Bronchial epithelial cell (primary cell): ENCODE results near the gene PKD1L1. TPM values are rescaled to one million over a fixed set of nuclear protein-coding genes. Genes with fewer than 3 reads are reported as not detected.

ENCODE experiments used
- DNase-seq: peaks from one replicate; pipeline ENCODE4 v3.0.0-alpha.2; 2010; ENCODE audit warnings: low read depth
- FAIRE-seq: peaks from 2 replicates; lab custom pipeline; 2011; peaks lifted over from hg19 to GRCh38; lab: Jason Lieb, UNC
- H3K27me3 ChIP-seq: 2 replicates; pipeline ENCODE4 v1.5.1; 2011; ENCODE audit warnings: low read length; ENCODE audit not compliant: control insufficient read depth, insufficient read depth
- H3K36me3 ChIP-seq: 2 replicates; pipeline ENCODE4 v1.5.1; 2011; ENCODE audit warnings: low read length; ENCODE audit not compliant: control insufficient read depth, insufficient read depth
- H3K4me3 ChIP-seq: 2 replicates; pipeline ENCODE4 v1.5.1; 2011; ENCODE audit warnings: mild to moderate bottlenecking, low read depth, low read length, control low read depth
- CTCF ChIP-seq: IDR thresholded peaks from 2 replicates; pipeline ENCODE4 v1.5.1; 2011; ENCODE audit warnings: mild to moderate bottlenecking, moderate library complexity, low read length, control low read depth, inconsistent platforms; ENCODE audit not compliant: insufficient read depth, severe bottlenecking
- total RNA-seq: library from RNA; depleted of rRNA; stranded (reverse); fragments of >200 nt; gene quantifications from 2 replicates; pipeline ENCODE4 v1.2.1, GENCODE V29; 2014

Gene PKD1L1
- total RNA-seq, 1 donor from 2014 or later: under 0.01 TPM

DNA sequence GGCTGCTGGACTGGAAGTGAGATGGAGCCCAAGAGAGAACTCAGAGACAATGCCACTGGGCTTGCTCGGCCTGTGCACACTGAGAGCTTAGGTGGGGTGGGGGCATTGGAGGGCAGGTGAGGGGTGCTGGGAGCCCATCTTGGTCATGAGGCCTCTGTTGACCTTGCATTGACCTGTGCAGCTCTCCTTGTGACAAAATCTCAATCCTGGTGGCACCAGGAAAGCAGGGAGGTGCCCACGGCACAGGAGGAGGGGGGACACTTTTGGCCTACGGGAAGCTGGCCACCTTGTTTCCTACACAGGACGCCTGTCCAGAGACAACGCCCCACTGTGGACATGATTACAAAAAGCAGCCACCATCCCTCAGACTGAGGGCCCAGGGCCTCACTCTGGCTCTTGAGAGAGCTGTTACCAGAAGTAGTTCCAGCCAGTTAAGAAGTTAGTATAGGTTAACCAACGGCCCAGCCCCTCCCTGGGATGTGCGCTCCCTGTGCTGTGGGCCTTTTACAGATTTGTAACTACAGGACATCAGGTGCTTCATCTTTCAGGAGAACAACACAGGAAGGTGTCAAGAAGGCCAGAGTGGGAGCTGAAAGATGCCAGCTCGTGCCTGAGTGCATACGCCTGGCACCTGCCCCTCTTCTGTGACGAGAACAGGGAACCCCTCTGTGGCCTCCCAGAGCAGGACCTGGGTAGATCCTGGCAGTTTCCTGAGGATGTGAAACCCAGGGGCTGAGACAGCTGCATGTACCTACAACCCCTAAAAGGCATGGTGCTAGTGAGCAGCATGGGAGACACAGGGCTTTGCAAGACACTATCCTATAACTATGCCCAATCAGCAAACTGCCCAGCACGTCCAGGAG lies 10.3 kb downstream of the PKD1L1 start:
- DNase-seq (no peak), FAIRE-seq (no peak)
- Histone ChIP-seq H3K4me3 (no peak overlapping the region), H3K36me3 (no peaks in the 10 kb centered on the region), H3K27me3 (no peaks in the 10 kb centered on the region)
- no peak for TF ChIP-seq CTCF

DNA sequence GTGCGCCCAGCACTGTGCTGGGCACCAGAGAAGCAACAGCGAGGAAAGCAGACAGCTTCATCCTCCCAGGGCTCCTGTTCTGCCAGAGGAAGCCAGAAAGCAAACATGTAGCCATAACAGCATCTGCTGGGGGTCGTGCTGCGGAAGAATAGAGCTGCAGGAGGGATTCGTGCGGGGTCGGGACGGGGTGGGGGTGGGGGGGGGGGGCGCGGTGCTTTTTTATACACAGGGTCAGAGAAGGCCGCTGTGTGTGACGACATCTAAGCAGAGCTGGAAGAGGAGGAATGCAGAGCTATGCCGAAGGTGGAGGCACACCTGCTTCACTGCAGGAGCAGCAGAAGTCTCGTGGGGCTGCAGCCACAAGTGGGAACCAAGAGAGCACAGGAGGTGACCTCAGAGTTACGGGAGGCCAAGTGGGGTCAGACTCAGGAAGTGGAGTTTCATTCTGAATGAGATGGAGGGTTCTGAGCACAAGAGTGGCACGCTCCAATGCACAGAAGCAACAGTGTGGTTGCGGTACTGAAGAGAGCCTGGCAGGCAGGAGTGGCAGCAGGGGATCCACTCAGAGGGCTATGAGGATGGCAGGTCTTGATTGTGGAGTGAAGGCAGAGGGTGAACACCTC lies 11.1 kb downstream of the PKD1L1 start:
- H3K27me3 ChIP-seq: no peaks in the 10 kb centered on the region
- no peak overlapping the region for H3K4me3 ChIP-seq
- no peak for FAIRE-seq
- no peaks in the 10 kb centered on the region for H3K36me3 ChIP-seq
- TF ChIP-seq CTCF: no peak
- DNase-seq: no peak

DNA sequence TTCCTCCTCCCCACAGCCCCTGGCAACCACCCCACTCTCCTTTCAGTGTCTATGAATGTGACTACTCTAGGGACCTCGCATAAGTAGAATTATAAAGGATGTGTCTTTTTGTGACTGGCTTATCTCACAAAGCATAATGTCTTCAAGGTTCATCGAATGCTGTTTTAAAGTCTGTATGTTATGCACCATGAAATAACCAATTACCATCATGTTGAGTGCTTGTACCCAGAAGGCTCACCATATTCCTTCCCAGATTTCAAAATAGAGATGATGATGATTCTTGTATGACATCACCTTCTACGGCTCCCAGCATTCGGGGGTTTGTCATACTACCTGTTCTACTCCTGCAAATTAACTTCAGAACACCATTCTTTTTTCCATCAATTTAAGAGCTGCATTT lies 11.9 kb downstream of the PKD1L1 start:
- TF ChIP-seq CTCF: no peak
- no peak overlapping the region for H3K4me3 ChIP-seq
- no peaks in the 10 kb centered on the region for H3K27me3 ChIP-seq
- FAIRE-seq (no peak), DNase-seq (peak; percentile 23)
- no peaks in the 10 kb centered on the region for H3K36me3 ChIP-seq

DNA sequence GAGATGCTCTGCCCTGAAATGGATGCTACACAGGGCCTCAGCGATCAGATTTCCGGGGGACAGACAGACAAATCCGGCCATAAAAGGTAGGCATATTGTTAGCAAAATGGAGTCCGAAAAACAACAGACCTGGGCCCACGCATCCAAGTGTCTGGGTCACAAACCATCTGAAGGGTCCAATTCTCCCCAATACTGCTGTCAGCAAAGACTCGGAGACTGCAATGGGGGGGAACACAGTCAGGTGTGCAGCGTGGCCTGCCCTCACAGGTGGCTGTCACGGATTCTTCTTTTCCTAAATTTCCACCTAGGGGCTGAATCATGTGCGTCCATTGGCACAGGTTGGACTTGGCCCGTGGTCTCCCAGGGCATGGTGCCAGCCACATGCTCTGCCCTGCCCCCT lies 12.9 kb downstream of the PKD1L1 start:
- no peaks in the 10 kb centered on the region for H3K36me3 ChIP-seq
- H3K27me3 ChIP-seq: no peaks in the 10 kb centered on the region
- no peak for TF ChIP-seq CTCF
- DNase-seq (no peak), FAIRE-seq (no peak)
- H3K4me3 ChIP-seq: no peak overlapping the region

GRCh38 chr7:47934831-47935230 lies 13.4 kb downstream of the PKD1L1 start:
- no peak for TF ChIP-seq CTCF
- H3K4me3 ChIP-seq: no peak overlapping the region
- no peaks in the 10 kb centered on the region for H3K27me3 ChIP-seq
- FAIRE-seq: no peak
- DNase-seq: no peak
- H3K36me3 ChIP-seq: no peaks in the 10 kb centered on the region
